GM18951 (cell line): ENCODE results near the gene PHF3.

Experiments
- POLR2A ChIP-seq: IDR thresholded peaks from 4 replicates; pipeline ENCODE4 v1.6.1; 2011; ENCODE audit warnings: mild to moderate bottlenecking; ENCODE audit not compliant: insufficient read length, insufficient read depth; ENCODE audit errors: extremely low read depth
- in situ Hi-C: fragments of 300-500 bp; cut with MboI; formaldehyde crosslinking; loops from one replicate; pipeline ENCODE4 v1.12.0; 2022; ENCODE audit warnings: low sequenced_read_pairs, mixed read lengths, inconsistent platforms; ENCODE audit not compliant: unreplicated experiment

The PHF3 gene

GRCh38 chr6:63615590-63615989, 20.0 kb upstream of the PHF3 start:
- in situ Hi-C loops: no loop called here
- TF ChIP-seq POLR2A: no peak

- in situ Hi-C loops: no loop called here
- no peak for TF ChIP-seq POLR2A
These were observed 11.5 kb upstream of the PHF3 start for GRCh38 chr6:63624091-63624490.

- TF ChIP-seq POLR2A: no peak
- in situ Hi-C loops: no loop called here
These were observed 5.1 kb upstream of the PHF3 start for GRCh38 chr6:63630466-63630865.

- in situ Hi-C loops: no loop called here
- no peak for TF ChIP-seq POLR2A
These were observed 972 bp upstream of the PHF3 start for GRCh38 chr6:63634630-63635029.

GRCh38 chr6:63635215-63635587, 401 bp upstream of the PHF3 start:
- in situ Hi-C loops: no loop called here
- TF ChIP-seq POLR2A: no peak

GRCh38 chr6:63636518-63637021, 968 bp downstream of the PHF3 start:
- in situ Hi-C loops: no loop called here
- no peak for TF ChIP-seq POLR2A

- no peak for TF ChIP-seq POLR2A
- in situ Hi-C loops: no loop called here
These were observed 2.4 kb downstream of the PHF3 start for GRCh38 chr6:63637865-63638445.

- no peak for TF ChIP-seq POLR2A
- in situ Hi-C loops: no loop called here
These were observed 4.5 kb downstream of the PHF3 start for GRCh38 chr6:63640062-63640461.

GRCh38 chr6:63643862-63644261, 8.3 kb downstream of the PHF3 start:
- in situ Hi-C loops: no loop called here
- no peak for TF ChIP-seq POLR2A

GRCh38 chr6:63644668-63645326, 9.2 kb downstream of the PHF3 start:
- TF ChIP-seq POLR2A: no peak
- in situ Hi-C loops: no loop called here

- no peak for TF ChIP-seq POLR2A
- in situ Hi-C loops: no loop called here
These were observed 13.7 kb downstream of the PHF3 start for GRCh38 chr6:63649269-63649668.

GRCh38 chr6:63649847-63650265, 14.3 kb downstream of the PHF3 start:
- no peak for TF ChIP-seq POLR2A

GRCh38 chr6:63652980-63653379, 17.4 kb downstream of the PHF3 start:
- in situ Hi-C loops: no loop called here
- TF ChIP-seq POLR2A: no peak

More at GRCh38 chr6:63649847-63650265, 14.3 kb downstream of the PHF3 start:
- in situ Hi-C loops: no loop called here

GRCh38 chr6:63660757-63661156, 25.2 kb downstream of the PHF3 start:
- no peak for TF ChIP-seq POLR2A
- in situ Hi-C loops: no loop called here
